GM21786 (cell line): ENCODE data around the gene SURF4.
A peak's percentile ranks its signal among the peaks of the same experiment; 100 is the strongest.
"Not testable (repeated sequence)": the region's sequence is repeated elsewhere in the genome, so short reads cannot be mapped to it uniquely, and the experiment has no call there.

Source experiments
- ATAC-seq: cut with Tn5 transposase; IDR thresholded peaks from one replicate; pipeline ENCODE4 v1.9.1; 2021; ENCODE audit not compliant: unreplicated experiment

The SURF4 gene

DNA sequence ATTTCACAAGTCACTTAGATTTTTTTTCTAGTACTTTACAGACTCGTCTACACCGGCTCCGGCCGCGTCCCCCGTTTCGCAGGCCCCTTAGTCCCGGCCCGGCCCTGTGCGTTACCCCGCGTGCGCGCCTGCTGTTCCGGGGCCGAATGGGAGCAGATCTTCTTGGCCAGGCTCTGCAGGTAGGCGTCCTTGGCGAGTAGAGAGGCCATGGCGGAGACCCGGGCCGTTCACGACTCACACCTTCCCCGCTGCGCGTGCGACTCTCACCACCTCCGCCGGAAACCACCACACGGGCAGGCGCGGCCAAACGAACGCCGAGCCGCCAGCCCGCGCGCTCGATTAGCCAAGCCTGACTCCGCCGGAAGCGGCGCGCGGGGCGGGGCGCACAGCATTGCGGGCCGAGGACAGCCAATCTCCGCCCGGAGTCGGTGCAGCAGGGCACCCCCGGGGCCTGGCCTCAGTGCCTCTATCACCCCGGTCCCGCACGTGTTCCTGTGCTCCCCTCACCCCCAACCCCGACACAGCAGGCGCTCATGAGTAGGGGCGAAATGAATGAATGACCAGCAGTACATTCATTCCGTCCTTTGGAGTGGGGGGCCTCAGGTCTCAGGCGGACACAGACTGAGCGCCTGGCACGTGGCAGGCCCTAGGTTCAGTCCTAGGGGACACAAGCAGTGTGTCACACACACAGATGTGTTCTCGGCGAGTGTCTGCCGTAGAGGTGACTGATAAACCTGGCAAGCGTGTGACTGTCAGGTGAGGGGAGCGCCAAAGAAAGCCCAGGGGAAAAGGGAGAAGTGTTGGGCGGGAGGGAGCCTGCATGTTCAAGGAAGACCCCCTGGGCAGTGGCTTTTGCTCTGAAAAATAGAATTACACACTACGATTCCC lies 39.7 kb downstream of the SURF4 start, which contains the start of gene SURF6:
TSS of gene SURF6 (minus strand) at position 265 of the 888 bp plus-strand sequence. CDS start at position 209, 56 bp downstream.
- peak; percentile 82 for ATAC-seq

DNA sequence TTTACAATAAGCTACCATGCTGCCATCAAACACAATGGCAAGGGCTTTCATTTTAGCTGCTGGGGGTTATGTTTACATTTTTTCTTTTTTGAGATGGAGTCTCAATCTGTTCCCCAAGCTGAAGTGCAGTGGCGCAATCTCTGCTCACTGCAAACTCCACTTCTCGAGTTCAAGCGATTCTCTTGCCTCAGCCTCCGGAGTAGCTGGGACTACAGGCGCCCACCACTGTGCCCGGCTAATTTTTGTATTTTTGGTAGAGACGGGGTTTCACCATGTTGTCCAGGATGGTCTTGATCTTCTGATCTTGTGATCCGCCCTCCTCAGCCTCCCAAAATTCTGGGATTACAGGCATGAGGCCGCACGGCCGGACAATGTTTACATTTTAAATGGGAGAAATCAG lies 41.0 kb downstream of the SURF4 start:
- not testable (repeated sequence) for ATAC-seq

DNA sequence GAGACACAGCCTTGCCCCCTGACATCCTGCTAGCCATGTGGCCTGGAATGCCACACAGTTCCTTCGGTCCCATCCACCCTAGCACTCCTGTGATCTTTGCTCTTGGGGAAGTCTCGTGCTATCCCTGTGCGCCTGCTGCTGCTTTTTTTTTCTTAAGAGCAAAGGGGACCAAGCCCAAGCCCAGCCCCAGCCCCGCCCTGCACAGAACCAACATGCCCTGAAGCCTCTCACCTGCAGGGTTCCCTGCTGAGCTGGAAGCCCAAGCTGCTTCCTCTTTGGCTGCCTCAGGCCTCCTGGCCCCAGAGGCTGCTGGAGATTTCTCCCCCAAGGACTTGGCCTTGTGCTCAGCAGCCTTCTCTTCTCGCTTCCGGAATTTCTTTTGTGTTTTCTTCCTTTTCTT lies 41.7 kb downstream of the SURF4 start:
- no peak for ATAC-seq

DNA sequence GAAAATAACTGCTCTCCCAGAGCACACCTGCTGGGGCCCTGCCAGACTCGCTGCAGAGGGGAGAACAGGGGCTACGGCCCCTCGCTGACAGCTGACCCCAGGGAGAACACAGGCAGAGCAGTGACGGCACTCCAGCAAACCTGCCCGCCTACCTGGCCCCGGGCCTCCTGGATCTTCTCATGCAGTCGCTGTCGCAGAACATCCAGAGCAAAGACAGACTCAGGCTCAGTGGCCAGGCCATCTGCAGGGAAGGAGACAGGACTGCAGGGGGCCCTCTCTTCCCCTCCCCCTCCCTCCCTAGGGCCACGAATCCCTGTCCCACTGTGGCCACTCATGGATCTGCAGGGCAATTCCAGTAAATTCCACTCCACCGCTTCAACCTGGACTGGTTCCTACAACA lies 42.3 kb downstream of the SURF4 start:
- no peak for ATAC-seq

DNA sequence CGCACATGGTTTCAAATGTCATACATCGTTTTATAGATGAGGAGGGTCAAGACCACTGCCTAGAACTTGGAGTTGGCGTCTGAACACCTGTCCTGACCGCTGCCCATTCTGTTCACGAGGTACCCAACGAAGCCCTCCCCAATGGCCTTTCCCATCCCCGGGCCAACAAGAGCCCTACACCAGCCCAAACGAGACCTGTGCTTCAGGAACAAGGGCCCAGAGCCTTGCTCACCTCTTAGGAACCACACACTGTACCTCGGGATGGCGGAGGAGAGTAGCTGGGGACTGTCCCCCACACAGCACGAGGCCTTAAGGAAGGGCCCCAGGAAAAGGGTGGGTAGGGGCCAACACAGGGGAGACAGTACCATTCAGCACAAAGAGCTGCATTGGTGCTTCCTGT lies 42.8 kb downstream of the SURF4 start:
- no peak for ATAC-seq

DNA sequence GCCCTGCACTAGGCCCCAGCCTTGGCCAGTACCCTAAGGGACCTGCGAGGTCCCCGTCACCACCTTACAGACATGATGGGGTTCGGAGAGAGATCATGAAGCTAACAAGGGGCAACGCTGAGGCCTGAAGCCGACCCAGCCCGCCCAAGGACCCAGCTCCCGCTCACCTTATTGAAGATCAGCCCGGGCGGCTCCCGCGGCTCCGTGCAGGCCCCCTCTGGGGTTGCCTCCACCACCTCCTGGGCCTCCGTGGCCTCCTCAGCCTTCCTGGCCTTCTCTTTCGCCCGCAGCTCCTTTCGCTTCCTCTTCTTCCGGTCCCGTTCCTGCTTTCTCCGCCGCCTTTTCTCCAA lies 43.5 kb downstream of the SURF4 start:
- no peak for ATAC-seq

DNA sequence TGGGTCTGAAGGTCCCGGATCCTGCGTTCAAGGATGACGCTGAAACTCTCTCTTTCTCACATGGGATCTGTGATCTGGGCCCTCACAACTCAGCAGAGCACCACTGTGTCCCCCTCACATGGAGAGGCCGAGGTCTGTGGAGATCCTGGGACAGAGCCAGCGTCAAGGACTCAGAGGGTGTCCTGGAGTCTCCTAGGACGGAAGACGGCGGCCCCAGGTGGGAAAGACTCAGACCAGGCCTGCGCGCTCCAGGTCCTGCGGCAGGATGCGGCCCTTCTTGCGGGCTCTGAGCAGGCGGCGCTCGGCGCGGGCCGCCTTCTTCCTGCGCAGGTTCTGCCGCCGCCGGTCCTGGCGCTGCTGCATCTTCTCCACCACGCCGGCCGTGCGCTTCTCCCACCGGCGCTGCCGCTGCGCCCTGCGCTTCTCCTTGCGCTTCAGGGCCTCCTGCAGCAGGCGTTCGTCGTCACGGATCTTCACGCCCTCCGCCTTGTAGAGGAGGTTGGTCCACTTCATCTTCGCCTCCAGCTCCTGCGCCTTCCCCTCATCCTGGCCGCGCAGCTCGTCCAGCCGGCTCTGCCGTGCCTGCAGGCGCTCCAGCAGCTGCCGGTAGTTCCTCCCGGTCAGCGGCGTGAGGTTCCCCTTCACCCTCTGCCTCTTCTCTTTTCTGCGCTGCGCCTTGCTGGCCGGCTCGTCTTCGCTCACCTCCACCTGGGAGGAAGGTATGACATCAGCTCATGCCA lies 44.0 kb downstream of the SURF4 start:
- ATAC-seq, result no peak

DNA sequence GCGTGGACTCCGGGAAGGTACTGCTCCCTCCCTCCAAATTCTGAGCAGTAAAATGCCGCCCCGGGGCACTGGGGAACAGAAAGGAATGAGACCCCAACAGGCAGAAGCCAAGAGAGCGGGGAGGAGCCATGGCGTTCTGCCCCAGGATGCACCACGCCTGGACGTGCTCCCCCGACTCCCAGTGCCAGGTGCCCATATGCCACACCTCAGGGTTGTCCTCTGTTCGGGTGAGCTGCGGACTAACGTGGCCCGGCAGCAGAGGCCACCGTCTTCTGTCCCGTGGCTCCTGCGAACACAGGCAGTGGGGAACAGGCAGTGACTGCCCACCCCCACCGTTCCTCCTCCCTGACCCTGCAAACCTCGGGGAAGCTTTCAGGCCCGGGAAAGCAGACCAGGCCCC lies 44.6 kb downstream of the SURF4 start:
- no peak for ATAC-seq

DNA sequence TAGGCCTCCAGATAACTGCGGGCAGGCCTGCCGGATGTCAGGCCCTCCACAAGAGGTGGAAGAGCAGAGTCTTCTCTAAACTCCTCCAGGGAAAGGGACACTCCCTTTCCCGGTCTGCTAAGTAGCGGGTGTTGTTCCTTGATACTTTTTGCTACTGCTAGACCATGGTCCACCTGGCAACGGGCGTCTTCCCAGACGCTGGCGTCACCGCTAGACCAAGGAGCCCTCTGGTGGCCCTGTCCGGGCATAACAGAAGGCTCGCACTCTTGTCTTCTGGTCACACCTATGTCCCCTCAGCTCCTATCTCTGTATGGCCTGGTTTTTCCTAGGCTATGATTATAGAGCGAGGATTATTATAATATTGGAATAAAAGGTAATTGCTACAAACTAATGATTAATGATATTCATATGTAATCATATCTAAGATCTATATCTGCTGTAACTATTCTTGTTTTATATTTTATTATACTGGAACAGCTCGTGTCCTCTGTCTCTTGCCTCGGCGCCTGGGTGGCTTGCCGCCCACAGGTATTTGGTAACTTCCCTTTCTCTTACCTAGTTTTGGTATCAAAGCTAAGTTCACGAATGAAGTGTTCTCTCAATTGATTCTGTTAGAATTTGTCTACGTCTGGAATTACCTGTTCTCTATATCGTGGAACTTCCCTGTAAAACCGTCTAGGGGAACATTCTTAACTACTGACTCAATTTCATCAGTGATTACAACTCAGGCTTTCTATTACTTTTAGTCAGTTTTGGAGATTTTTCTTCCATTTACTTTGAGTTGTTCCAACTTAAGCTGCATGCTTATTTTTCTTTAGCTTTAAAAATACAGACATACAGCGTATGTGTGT lies 46.3 kb downstream of the SURF4 start:
- not testable (repeated sequence) for ATAC-seq

DNA sequence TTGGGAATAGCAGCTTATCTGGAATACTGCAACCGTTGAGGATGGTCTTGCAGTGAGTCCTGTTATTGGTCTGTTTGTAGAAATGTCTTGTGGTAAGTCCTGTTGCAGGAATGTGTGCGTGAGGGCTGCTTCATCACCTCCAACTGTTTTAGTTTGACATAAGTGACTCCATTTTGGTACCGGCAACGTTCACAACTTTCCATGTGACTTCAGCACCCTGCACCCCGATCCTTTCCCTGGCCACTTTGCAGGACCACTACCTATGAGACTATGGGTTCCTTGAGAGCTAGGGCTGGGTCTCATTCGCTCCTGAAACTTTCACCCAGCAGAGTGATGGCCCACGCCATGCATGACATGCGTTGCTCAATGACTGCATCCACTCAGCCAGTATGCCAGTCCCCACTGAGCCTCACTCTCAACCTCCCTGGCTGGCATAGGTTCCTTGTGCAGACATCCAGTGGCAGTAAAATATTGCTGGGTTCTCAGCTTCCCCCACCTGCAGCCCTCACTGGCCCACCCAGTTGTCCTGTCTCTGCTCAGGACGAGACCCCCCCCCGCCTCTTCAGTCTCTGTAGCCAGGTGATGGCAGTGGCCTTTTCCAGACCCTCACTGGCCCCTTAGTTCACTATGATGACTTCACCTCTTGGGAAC lies 47.9 kb downstream of the SURF4 start:
- no peak for ATAC-seq

DNA sequence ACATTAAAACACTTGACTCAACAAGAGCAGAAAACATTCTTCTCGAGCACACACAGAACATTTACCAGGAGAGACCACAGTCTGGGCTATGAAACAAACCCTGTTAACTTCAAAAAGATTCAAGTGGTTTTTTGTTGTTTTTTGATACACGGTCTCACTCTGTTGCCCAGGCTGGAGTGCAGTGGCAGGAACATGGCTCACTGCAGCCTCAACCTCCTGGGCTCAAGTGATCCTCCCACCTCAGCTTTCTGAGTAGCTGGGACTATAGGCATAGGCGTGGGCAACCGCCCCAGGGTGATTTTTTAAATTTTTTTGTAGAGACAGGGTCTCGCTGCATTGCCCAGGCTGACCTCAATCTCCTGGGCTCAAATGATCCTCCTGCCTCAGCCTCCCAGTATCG lies 48.8 kb downstream of the SURF4 start:
- not testable (repeated sequence) for ATAC-seq

DNA sequence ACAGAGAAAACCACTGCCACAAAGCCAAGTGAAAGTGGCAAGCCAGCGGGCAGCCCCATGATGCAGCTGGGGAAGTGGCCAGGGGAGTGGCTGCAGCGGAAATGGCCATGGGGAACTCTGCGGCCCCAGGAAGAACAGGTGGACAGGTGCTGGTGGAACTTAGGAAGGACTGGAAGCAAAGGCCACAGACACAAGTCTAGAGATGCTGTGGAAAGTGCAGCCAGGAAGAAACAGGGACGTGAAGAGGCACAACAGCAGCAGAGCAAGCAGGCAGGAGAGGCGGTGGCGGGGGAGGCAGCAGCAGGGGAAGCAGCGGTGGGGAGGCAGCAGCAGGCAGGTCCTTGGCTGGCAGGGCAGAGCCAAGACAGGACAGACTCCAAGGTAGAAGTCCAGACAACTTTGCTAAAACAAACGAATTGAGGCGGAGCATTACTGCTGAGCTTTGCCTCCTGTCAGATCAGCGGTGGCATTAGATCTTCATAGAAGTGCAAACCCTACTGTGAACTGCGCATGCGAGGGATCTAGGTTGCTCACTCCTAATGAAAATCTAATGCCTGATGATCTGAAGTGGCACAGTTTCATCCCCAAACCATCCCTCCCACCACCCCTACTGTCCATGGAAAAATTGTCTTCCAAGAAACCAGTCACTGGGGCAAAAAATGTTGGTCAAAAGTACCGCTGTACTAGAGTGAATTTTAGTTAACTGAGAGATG lies 51.7 kb downstream of the SURF4 start:
- ATAC-seq, result no peak

DNA sequence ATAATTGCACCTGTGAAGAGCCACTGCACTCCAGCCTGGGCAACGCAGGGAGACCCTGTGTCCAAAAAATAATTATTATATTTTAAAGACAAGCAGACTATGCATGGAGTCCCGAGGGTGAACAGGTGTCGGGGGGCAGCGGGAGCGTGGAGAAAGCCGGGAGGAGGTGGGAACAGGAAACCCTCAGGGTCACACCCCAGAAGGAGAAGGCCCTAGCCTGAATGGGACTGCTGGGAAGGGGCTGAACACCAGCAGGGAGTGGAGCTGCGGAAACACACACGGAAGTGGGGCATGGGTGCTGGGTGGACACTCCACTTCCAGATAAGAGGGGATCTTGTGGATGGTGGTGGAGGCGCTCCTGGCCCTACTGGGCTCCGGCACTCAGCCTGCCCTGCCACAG lies 52.6 kb downstream of the SURF4 start:
- ATAC-seq, result no peak

DNA sequence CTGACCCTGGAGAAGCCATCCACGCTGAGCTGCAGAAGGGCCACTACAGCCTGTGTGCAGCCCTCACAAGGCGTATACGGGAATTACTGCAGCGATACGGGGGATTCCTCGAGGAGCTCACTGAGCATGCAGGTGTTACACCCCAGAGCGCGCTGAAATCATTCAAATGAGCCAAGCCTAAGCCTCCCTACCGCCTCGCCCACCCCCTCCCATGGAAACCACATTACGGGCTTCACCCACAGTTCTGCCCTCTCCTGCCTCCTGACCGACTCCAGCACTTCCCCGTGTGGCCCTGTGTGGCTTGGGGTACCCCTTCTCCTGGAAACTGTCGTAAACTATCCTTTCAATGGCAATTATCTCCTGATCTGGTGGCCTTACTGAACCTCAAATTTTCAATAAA lies 53.2 kb downstream of the SURF4 start:
- no peak for ATAC-seq

DNA sequence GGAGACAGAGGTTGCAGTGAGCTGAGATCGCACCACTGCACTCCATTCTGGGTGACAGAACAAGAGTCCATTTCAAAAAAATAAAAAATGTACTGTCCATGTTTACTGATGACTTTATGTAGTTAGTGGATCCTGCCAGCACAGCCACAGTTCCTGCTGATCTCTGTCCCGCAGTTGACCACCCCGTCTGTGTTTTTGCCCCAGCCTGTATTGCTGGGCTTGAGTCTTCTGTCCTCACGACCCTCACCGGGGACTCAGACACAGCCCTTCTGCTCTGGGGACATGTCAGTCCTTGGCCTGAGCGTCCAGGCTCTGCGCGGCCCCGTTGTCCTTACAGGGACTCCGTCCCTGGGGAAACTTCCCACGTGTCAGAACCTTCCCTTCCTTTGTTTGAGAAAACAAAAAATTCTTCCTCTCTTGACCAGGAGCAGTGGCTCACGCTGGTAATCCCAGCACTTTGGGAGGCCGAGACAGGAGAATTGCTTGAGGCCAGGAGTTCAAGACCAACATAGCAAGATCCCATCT lies 54.4 kb downstream of the SURF4 start:
- ATAC-seq, result no peak

DNA sequence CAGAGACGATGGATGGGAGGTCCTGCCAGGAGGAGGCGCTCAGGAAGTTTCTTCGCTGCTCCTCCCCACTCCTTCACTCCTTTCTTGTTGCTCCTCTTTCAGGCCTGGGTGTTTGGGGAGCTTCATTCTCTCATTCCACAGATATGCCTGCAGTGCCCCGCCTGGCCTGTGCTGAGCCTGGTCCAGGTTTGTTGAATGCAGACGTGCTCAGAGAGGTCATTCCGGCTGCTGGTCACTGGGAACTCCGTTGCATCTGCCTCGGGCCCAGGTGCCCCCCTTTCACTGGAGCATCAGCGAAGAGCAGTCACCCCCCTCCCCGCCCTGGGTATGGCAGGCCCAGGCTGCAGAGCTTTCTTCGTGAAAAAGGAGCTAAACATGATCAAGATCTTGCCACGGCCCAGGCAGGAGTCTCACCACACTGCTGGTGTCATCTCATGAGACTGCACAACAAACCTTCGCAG lies 55.4 kb downstream of the SURF4 start:
- ATAC-seq, result no peak

DNA sequence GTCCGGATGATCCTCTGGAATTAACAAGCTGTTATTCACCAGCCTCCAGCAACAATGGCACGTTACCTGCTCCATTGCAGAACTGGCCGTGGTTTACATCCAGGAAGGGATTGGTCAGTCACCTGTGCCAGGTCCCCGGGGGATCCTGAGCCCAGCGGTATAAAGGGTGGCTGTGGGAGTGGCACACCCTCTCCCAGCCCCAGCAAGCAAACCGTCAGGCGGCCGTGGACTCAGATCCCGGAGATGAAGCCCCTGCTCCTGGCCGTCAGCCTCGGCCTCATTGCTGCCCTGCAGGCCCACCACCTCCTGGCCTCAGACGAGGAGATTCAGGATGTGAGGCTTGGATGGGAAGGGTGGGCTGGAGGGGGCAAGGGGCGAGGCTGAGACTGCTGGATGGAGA lies 58.3 kb downstream of the SURF4 start:
- ATAC-seq, result not testable (repeated sequence)

DNA sequence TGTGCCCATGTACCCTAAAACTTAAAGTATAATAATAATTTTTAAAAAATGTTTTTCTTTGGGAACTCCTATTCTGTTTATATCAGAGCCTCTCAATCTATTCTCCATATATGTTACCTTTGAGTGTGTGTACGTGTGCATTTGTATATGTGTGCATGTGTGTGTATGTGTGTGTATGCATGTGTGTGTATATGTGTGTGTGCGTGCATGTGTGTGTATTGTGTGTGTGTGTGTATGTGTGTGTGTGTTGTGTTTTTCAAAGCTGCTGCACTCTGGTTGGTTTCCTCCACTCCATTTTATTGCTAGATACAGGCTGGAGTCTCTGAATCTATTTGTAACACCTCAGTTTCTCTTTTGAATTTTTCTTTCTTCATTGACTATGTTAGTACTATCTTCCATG lies 59.9 kb downstream of the SURF4 start:
- no peak for ATAC-seq
